Stimulated activated CD4-positive, alpha-beta T cell treated with anti-CD3 and anti-CD28 coated beads, TNF-alpha, amount 100 ng/mL, for 48 hours (primary cell): ENCODE data around the gene SEMA3G.

ENCODE experiments used
- DNase-seq, 3 donors: peaks; one replicate each; pipeline ENCODE4 v3.0.0-alpha.2; 2020; ENCODE audit warnings: low read depth in 3 of 3

SEMA3G gene

DNA sequence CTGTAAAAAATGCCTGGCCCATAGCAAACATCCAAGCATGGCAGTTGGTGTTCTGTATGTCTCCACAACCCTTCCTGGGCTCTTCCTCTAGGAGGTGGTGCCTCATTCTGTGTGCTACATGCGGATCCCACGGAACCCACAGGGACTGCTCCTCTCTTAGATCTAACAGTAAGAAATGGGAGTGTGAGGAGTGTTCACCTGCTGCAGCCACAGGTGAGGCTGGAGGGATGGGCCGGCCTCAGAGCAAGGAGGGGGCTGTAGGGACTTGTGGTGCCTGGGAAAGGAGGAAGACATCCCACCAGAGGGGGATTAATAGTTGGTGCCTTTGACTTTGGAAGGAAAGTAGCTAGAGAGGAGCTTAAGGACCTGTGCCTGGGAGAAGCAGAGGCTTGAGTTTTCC is 22.2 kb downstream of the SEMA3G start:
- DNase-seq: no peak

DNA sequence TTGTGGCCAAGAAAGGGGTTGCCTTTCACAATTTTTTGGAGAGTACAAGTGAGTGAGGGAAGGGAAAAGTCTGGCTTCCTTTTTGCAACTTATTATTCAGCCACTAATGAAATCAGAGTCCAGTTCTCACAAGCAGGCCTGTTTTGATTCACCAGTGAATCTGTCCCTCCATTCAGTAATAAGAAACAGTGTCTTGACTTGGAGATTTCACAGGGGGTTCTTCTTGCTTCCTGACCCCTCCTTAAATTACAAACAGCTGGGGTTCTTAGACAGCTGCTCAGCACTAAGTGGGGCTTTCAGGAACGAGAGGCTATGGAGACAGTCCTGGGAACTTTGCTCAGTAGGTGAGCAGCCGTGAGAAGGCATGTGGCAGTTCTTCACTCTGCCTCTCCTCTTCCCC is 24.5 kb downstream of the SEMA3G start:
- DNase-seq: no peak

DNA sequence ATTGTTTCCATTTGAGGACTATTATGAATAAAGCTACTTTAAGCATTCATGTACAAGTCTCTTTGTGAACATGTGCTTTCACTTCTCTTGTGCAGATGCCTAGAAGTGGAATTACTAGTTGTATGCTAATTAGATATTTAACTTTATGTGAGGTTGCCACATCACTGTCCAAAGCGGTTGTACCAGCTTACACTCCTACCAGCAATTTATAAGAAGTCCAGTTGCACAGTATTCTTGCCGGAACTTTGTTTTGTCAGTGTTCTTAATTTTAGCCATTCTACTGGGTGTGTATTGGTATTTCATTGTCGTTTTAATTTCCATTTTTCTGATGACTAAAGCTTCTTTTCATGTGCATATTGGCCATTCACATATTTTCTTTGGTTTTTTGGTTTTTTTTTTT is 29.1 kb downstream of the SEMA3G start:
- DNase-seq: no peak

DNA sequence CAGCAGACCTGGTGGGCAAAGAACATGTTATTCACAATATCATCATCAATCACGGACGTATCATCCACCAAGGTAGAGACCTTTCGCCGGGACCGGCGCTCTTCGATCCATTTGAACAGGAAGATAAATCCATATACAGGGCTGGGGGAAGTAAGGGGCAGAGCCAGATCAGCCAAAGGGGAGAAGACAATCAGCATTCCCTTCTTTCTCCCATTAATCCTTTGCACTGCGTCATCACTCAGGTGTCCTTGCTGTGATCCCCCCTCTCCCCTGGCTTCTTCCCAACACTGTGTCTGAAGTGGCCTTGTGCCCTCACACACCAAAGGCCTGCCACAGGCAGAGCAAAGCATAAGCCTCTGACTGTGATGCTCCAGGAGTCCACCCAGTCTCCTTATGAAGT is 36.4 kb downstream of the SEMA3G start:
- no peak for DNase-seq

DNA sequence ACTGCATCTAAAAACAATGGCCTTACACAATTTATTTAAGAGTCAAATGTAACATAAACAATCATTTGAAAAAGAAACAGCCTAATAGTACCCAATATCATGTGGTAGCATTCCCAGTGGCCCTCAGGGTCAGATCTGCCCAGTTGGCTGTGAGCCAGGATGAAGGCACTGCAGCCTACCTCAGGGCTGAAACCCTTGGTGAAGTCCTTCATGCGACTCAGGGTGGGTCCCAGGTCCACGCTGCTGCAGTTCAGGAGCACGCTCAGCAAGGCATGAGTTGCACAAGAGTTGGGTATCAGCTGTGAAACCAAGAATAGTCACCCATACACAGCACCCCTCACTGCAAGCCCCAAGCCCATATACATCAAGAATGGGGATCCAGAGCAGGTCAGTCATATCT is 37.1 kb downstream of the SEMA3G start:
- DNase-seq: no peak

DNA sequence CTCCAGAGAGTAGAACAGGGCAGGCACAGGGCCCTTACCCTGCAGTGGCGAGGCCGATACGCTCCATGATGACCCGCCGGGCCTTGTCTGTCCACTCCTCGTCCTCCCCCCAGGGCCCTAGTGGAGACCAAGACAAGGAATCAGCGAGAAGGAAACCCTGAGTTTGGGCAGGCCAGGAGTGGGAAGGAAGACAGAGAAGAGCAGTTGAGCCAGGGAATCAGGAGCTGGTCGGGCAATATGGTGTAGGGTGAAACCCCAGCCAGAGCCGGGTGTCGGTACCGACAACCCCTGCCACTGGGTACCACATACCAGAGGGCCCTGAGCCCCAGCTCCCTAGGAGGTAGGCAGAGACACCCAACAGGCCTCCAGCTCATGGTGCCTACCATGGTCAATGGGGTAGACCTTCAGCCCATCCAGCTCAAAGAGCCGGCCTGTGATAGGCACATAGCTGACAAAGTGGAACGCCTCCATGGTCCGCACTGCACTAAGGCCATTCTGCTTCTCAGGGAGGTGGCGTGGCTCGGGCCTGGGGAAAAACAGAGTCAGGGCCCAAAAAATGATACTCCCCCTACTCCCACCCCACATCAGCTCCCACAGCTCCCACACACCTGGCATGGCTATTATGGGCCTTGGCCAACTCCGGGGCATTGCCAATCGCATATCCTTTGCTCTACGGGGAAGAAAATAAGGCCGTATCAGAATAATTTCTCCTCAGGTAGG is 38.0 kb downstream of the SEMA3G start:
- DNase-seq: no peak

DNA sequence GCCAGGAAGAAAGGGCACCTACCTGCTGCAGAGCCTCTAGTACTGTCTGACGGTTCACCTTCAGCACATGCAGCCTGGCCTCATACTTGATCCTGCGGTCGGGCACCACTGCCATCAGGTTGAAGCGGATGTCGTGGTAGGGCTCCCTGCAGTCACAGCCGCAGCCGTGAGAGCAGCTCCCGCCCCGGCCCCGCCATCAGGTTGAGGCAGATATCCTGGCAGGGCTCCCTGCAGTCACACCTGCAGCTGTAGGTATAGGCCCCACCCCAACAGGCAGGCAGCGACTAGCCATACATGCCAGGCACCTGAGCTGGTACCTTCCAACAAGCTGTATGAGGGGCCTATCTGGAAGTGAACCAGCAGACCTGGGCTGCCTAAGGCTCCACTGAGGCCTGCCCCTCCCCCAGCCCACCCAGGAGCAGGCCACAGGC is 38.7 kb downstream of the SEMA3G start:
- DNase-seq: no peak

DNA sequence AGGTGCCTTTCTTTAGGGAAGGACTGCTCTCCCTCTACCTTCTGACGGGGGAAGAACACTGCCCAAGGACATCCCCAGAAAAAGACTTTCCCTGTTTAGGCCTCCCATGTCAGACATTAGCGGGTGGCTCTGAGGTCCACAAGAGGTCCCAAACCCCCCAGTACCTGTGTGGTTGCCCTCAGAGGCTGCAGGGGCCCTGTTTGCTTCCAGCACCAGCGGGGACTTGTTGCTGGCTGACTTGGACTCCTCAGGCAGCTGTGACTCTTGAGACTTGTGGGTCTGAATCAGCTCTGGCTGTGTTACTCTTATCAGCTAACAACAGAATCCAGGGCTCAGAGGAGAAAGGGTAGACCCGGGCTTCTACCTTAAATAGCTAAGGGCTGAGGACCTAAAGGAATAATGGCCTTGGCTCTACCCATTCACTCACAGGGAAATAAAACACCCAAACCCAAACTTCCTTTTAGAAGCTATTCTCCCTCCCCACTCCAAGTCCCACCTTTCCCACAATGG is 39.2 kb downstream of the SEMA3G start:
- no peak for DNase-seq

DNA sequence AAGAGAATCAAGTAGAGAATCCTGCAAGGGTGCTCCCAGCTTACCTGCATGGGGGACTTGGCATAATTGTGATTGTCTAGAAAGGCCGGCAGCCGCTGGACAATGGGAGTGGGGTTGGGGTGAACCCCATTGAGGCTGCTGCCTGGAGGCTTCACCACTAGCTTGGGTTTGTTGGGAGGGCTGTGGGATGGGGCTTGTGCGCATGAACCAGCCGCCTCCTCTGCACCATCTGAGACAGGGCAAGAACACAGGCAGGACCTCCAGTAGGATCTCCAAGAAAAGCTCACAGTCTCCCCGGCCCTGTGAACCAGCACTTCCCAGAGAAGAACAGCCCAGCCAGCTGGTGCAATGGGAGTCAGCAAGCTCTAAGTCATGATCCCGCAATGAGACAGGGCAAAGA is 39.8 kb downstream of the SEMA3G start:
- no peak for DNase-seq

DNA sequence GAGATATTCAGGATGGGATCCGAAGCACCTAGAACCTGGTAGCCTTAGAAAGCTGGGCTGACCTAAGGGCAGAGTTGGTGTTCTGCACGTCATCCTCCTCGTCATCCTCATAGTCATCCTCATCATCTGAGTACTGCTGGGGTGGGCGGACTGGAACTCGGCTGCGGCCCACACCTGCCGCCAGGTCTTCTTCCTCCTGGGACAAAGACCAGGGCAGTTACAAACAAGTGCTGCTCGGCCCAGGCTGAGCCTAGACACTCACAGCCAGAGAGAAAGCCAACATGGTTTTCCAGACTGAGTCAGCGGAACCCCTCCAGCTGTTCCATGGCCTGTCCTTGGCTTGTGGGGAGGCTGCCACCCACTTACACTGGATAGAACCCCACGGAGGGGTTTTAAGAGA is 40.5 kb downstream of the SEMA3G start:
- DNase-seq: no peak

DNA sequence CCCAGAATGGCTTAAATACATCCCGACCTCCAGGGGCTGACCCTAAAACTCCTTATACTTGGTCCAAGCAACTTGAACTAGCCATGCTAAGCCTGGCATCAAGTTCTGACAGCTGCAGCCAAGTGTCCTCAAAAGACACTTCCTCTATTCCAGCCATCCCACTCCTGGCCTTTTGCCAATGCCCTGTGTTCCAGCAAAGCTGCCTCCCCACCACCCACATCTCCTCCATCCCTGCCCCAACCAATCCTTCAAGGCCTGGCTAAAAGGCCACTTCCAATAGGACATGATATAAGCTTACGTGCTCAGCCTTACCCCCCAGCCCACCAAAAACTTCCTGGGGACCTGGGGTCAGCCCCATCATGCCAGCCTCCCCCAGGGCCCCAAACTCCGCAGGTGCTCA is 40.9 kb downstream of the SEMA3G start:
- DNase-seq: no peak

DNA sequence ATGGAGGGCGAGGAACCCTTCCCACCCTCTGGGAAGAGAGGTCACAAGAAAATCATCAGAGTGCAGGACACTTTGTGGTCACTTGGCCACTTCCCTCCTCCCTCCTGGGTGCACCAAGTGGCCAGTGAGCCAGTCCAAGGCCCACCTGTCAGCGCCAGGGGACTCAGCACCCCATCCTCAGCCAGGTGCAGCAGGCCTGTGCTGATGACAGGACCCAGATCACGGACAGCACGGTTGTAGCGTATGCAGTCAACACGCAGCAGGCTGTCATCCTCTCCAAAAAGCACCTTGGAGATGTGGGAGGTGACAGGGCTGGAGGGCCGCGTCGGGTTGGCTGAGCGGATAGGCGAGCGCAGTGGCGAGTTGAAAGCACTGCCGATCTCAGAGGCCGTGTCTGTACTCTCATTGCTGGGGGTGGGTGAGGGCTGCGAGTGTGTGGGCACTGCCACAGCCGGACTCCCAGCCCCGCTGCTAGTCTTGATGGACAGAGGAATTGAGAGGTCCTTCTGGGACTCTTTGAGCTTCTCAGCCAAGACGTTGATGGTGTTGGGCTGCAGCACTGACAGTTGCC is 41.5 kb downstream of the SEMA3G start:
- DNase-seq: no peak

DNA sequence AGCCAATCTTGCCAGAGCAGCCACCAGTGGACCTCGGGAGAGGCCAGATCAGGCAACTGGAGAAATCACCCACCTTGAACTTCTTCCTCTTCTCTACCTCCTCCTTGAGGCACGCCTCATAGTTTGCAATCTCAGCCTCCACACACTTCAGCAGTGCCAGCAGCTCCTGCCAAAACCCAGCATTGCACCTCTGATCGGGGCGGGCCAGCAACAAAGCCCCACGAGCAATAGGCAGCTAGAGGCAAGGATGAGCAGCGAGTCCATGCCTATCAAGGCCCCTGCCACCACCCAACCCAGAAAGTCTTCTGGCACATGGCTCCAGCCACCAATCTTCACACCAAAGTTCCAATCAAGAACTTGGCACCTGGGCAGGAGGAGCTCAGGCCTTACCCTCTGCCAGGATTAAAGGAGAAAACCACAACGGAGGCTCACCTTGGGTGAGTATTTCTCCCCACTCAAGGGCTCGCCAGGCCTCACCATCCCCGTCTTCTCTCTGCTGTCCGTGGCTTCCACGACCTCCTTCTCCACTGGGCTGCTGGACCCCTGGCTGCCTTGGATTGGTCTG is 42.1 kb downstream of the SEMA3G start:
- no peak for DNase-seq

DNA sequence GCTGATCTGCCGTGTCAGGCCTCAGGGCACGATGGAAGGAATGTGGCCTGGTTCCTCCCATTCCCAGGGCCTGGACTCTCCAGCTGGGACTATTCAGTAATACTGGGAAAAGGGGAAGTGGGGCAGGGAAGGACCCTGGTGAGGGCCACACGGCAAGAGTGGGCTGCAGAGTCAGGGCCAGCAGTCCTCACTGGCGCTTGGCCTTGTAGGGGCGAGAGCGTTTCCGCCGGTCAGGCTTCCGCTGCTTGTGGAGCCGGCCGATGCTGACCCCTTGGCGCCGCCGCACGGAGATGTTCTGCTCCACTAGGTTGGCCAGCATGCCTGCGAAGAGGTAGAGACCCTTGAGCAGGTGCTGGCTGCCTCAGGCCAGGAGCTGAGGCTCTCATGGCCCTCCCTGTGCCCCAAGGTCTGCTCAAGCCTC is 42.8 kb downstream of the SEMA3G start:
- no peak for DNase-seq

DNA sequence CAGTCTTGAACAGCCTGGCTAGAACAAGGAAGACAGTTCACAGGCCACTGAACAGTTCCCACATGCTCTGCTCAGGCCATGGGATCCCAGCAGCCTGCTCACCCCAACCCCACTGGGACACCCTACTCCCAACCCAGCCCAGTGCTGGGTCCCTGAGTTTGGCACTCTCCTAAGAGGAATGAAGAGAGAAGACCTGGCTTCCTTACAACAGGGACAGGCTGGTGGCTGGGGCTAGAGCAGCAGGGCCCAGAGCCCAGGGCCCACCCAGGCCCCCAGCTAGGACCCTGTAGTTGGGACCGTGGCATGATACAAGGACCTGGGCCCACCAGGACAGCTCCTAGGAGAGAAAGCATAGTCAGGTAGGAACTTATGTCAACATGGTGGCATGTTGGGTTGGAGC is 43.4 kb downstream of the SEMA3G start:
- DNase-seq: no peak

DNA sequence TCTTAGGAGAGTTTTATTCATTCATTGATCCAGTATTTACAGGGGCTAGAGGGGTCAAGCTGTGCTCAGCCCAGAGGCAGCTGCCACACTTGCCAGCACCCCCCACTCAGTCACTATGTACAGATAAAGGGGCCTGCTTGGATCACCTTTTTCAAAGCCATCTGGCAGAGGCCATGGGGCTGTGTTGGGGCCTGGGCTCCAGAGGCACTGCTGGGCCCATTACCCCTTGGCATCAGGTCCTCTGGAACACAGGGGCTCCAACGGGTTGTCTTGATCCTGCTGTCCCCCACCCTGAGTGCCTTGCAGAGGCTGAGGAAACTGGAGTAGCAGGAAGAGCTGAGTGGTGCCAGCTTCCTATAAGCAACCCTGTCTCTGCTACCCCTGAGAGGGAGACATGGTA is 43.9 kb downstream of the SEMA3G start:
- DNase-seq: no peak

DNA sequence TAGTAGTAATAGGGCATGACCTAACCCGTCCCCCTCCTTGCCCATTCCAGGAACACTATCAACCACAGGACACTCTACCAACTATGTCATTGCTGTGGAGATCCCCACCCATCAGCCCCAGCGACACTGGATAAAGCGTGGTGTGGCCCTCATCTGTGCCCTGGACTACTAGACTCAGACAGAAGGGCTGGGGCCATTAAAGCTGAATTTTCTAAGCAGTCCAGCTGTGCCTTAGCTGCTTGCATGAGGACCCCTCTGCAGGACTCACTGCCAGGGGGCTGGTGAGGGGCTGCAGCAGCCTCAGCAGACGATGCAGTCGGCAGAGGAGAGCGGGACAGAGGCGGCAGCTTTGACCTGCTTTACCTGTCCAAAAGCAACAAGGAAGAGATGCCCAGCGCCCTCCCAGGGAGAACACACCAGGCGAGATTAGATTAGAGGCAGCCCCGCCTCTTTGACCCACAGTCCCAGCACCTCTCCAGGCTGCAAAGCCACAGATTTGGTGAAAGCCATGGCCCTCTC is 44.6 kb downstream of the SEMA3G start:
- no peak for DNase-seq

DNA sequence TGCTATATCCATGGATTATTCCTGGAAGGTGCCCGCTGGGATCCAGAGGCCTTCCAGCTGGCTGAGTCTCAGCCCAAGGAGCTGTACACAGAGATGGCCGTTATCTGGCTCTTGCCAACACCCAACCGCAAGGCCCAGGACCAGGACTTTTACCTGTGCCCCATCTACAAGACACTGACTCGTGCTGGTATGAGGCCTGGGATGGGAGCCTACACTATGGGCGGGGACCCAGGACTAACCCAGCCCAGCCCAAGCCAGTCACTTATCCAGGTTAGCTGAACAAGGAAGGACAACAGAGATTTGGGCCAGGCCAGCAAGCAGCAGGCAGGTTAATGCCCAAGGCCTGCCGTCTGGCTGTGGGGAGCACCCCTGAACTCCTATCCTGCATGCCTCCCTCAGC is 45.3 kb downstream of the SEMA3G start:
- DNase-seq: no peak

DNA sequence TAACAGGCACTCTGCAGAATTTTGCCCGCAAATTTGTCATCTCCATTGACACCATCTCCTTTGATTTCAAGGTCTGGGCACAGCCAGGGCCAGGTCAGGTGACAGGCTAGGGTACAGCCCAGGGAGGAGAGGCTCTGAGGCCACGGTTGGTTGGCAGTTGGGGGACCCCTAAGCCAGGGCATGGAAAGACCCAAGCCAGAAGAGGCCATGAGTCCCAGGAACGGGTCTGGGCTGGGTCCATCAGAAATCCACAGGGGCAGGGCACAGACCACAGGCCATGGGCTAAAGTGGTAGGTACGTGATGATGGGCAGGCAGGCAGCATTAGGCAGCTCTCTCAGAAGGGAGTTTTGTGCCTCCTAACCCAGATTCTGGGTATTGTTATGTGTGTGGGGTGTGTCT is 45.8 kb downstream of the SEMA3G start:
- DNase-seq: no peak

DNA sequence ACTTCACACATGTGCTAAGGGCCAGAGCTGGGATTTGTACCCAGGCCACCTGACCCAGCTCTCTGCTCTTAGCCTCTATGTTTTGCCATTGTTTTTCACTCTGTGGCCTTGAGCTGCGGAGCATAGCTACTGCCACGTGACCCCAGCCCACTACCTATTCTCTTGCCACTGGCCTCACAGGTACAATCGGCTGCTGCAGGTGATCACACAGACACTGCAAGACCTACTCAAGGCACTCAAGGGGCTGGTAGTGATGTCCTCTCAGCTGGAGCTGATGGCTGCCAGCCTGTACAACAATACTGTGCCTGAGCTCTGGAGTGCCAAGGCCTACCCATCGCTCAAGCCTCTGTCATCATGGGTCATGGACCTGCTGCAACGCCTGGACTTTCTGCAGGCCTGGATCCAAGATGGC is 46.2 kb downstream of the SEMA3G start:
- DNase-seq: no peak

DNA sequence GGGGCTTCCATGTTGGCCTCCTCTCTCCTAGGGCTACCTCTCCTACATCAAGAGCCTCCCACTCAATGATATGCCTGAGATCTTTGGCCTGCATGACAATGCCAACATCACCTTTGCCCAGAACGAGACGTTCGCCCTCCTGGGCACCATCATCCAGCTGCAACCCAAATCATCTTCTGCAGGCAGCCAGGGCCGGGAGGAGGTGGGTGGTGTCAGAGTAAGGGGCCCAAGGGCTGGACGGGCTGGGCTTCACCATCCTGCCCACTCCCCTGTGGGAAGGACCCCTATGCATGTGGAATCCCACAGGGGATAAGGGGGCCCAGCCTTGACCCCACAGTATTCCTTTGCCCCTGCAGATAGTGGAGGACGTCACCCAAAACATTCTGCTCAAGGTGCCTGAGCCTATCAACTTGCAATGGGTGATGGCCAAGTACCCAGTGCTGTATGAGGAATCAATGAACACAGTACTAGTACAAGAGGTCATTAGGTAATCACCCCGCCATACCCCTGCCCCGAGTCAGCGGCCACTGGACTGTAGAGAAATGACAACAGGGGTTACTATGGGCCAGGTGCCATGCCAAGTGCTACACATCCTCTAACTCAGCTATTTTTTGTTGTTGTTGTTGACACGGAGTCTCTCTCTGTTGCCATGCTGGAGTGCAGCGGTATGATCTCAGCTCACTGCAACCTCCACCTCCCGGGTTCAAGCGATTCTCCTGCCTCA is 47.1 kb downstream of the SEMA3G start:
- DNase-seq: no peak

DNA sequence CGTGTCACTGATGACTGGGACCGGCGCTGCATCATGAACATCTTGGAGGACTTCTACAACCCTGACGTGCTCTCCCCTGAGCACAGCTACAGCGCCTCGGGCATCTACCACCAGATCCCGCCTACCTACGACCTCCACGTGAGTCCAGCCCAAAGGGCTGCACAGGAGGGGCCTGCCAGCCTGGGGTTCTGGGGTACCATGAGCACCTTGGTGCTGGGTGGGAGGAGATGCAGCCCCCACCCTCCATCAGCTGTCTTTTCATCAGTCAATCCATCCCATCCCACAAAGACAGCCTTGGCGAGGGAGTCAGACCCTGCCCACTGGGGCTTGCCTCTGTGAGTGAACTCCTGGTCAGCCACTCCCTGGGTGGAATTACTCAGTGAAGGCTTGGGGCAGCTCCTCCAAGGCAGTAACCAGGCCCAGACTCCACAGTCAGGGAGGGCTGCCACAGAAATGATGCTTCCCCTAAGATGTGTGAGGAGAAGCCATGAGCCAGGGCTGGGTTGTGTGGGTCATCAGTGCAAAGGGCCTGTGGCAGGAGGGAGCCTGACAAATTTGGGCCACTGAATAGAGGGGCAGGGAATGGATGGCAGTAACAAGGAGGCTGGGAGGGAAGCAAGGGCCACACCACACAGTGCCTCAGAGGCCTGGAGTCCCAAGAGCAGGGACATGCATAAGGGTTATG is 47.9 kb downstream of the SEMA3G start:
- no peak for DNase-seq
